OCI-LY3 (cell line): ENCODE data around the gene TULP1.

Source experiments
- H2AFZ ChIP-seq: fragments of 200-600, 300-600 bp; shearing (Covaris generic); 2 replicates; pipeline ENCODE4 v1.6.0; 2014; ENCODE audit warnings: antibody characterized with exemption, low read depth, low read length
- H3K27ac ChIP-seq: fragments of 200-600, 300-600 bp; sonication (generic); 2 replicates; pipeline ENCODE4 v1.5.1; 2014; ENCODE audit warnings: mild to moderate bottlenecking, low read length, moderate library complexity, mixed read lengths
- H3K27me3 ChIP-seq: fragments of 200-600, 300-600 bp; sonication (generic); 2 replicates; pipeline ENCODE4 v1.6.1; 2014; ENCODE audit warnings: low read depth, low read length, mixed read lengths
- H3K36me3 ChIP-seq: fragments of 200-600, 300-600 bp; sonication (generic); replicated peaks from 2 replicates; pipeline ENCODE3; 2014; ENCODE audit warnings: low read depth, low read length, mixed read lengths
- H3K4me1 ChIP-seq: fragments of 300-600, 200-600 bp; sonication (generic); 2 replicates; pipeline ENCODE4 v1.6.1; 2014; ENCODE audit warnings: low read length, mixed read lengths
- H3K4me2 ChIP-seq: fragments of 200-600, 300-600 bp; sonication (generic); 2 replicates; pipeline ENCODE4 v1.6.1; 2014; ENCODE audit warnings: low read length, mixed read lengths
- H3K4me3 ChIP-seq: fragments of 300-600, 200-600 bp; sonication (generic); 2 replicates; pipeline ENCODE4 v1.5.1; 2014; ENCODE audit warnings: antibody characterized with exemption, mild to moderate bottlenecking, low read length, moderate library complexity
- H3K79me2 ChIP-seq: fragments of 300-600, 200-600 bp; shearing (Covaris generic); 2 replicates; pipeline ENCODE4 v1.6.1; 2014; ENCODE audit warnings: mild to moderate bottlenecking, low read length, mixed read lengths
- H3K9ac ChIP-seq: fragments of 300-600, 200-600 bp; shearing (Covaris generic); 2 replicates; pipeline ENCODE4 v1.6.0; 2014; ENCODE audit warnings: mild to moderate bottlenecking, low read length, moderate library complexity
- H3K9me3 ChIP-seq: fragments of 200-600, 300-600 bp; shearing (Covaris generic); 2 replicates; pipeline ENCODE4 v1.6.1; 2014; ENCODE audit warnings: low read length, mixed read lengths; ENCODE audit not compliant: insufficient read depth
- H4K20me1 ChIP-seq: fragments of 200-600, 300-600 bp; sonication (generic); 2 replicates; pipeline ENCODE4 v1.6.1; 2016; ENCODE audit warnings: low read length, mixed read lengths; ENCODE audit not compliant: insufficient read depth
- EZH2phosphoT487 ChIP-seq: fragments of 200-600 bp; shearing (Covaris generic); IDR thresholded peaks from 2 replicates; pipeline ENCODE4 v1.6.1; 2018; ENCODE audit warnings: antibody characterized with exemption, mixed run types, low read depth
- TF ChIP-seq, protein P1 (sequence below): fragments of 200-600, 300-600 bp; sonication (generic); IDR thresholded peaks from 2 replicates; pipeline ENCODE4 v1.5.1; 2014; ENCODE audit warnings: antibody characterized with exemption, low read length, low read depth

TULP1 gene

DNA sequence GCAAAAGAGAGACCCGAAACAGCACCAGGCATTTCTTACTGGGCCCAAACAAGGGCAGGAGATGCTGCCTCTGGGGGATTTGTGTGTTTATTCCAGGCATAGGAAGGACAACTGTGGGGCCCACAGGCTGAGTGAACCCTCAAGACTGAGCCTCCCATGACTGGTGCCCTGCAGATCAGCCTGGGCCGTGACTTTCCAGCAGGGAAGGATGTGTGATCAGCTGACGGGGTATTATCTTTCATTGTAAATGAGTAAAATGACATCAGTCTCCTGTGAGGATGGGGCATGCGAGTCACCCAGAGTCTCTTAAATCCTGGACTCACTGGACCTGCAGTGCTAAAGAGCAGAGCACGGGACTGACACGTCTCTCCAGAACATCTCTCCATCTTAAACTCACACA, 11.9 kb downstream of the TULP1 start:
- Histone ChIP-seq H3K9ac (no peak overlapping the region), H3K36me3 (no peaks in the 10 kb centered on the region), H3K27ac (no peak overlapping the region), H3K4me1 (no peaks in the 10 kb centered on the region), H3K27me3 (no peaks in the 10 kb centered on the region), H2AFZ (no peak overlapping the region), H3K4me2 (no peak overlapping the region), H3K4me3 (no peak overlapping the region), H3K79me2 (no peaks in the 10 kb centered on the region), H4K20me1 (no peaks in the 10 kb centered on the region), H3K9me3 (no peaks in the 10 kb centered on the region)
- TF ChIP-seq EZH2phosphoT487, result no peak
- TF ChIP-seq, protein P1, sequence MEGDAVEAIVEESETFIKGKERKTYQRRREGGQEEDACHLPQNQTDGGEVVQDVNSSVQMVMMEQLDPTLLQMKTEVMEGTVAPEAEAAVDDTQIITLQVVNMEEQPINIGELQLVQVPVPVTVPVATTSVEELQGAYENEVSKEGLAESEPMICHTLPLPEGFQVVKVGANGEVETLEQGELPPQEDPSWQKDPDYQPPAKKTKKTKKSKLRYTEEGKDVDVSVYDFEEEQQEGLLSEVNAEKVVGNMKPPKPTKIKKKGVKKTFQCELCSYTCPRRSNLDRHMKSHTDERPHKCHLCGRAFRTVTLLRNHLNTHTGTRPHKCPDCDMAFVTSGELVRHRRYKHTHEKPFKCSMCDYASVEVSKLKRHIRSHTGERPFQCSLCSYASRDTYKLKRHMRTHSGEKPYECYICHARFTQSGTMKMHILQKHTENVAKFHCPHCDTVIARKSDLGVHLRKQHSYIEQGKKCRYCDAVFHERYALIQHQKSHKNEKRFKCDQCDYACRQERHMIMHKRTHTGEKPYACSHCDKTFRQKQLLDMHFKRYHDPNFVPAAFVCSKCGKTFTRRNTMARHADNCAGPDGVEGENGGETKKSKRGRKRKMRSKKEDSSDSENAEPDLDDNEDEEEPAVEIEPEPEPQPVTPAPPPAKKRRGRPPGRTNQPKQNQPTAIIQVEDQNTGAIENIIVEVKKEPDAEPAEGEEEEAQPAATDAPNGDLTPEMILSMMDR, result no peak

DNA sequence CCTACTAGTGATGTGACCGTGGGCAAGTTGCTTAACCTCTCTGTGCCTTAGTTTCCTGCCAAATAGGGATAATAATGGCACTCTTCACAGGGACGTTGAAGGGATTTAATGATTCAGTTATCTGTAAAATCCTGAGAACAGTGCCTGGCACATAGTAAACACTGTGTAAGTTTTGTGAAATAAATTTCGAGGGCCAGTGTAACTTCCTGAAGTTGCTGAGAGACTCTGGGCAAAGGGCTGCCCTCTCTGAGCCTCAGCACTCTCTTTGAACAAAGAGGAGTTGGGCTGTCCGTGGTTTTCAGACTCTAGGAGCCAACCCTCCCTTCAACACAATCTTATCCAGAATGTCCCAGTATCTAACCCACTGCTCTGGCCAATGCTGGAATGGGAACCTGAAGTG, 13.3 kb downstream of the TULP1 start:
- H3K36me3 ChIP-seq, result no peaks in the 10 kb centered on the region
- H3K4me1 ChIP-seq, result peaks cover under 1% of the 10 kb centered on the region; the same call in 1 of the 2 replicates
- no peaks in the 10 kb centered on the region for H3K9me3 ChIP-seq
- no peak overlapping the region for H3K9ac ChIP-seq
- no peak overlapping the region for H3K27ac ChIP-seq
- TF ChIP-seq EZH2phosphoT487, result no peak
- TF ChIP-seq, protein P1, result no peak
- no peaks in the 10 kb centered on the region for H3K79me2 ChIP-seq
- H2AFZ ChIP-seq, result no peak overlapping the region
- no peaks in the 10 kb centered on the region for H3K27me3 ChIP-seq
- H3K4me2 ChIP-seq, result no peak overlapping the region
- H4K20me1 ChIP-seq, result no peaks in the 10 kb centered on the region
- no peak overlapping the region for H3K4me3 ChIP-seq

DNA sequence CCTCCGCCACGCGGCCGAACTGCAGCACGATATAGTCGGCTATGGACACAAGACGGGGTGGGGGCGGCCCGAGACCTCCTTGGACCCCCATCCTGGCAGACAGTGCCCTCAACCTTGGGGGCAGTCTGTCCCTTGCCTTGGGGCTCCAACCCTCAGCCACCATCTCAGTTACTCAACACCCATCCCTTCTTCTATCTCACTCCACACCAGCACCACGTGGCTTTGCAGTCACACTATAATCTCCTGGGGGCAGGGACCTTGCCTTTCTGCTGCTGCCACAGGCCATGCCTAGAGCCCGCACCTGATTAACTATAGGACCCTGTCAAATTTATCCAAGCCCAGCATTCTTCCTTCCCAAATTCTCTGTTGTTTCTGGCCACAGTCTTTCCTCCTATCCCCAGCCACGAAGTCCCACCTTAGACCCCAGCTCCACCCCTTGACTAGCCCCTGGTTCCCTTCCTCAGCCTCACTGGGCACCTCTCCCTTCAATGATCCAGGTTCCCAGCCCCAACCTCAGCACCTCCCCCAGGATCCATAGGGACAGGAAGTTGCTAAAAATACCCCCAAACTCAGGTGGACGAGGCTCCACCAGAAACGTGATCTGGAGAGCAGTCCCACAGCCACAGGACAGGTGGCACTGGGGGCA, 14.2 kb downstream of the TULP1 start:
- no peak for TF ChIP-seq EZH2phosphoT487
- TF ChIP-seq, protein P1, result no peak
- H3K4me2 ChIP-seq, result no peak overlapping the region
- H4K20me1 ChIP-seq, result no peaks in the 10 kb centered on the region
- H3K27ac ChIP-seq, result no peak overlapping the region
- no peaks in the 10 kb centered on the region for H3K36me3 ChIP-seq
- H3K9me3 ChIP-seq, result no peaks in the 10 kb centered on the region
- H3K4me3 ChIP-seq, result no peak overlapping the region
- no peaks in the 10 kb centered on the region for H3K79me2 ChIP-seq
- 0 out of 2 replicates have a peak, but pooled peaks cover under 1% of the 10 kb centered on the region for H3K27me3 ChIP-seq
- H3K9ac ChIP-seq, result no peak overlapping the region
- peaks cover 6% of the 10 kb centered on the region for H3K4me1 ChIP-seq
- no peak overlapping the region for H2AFZ ChIP-seq

DNA sequence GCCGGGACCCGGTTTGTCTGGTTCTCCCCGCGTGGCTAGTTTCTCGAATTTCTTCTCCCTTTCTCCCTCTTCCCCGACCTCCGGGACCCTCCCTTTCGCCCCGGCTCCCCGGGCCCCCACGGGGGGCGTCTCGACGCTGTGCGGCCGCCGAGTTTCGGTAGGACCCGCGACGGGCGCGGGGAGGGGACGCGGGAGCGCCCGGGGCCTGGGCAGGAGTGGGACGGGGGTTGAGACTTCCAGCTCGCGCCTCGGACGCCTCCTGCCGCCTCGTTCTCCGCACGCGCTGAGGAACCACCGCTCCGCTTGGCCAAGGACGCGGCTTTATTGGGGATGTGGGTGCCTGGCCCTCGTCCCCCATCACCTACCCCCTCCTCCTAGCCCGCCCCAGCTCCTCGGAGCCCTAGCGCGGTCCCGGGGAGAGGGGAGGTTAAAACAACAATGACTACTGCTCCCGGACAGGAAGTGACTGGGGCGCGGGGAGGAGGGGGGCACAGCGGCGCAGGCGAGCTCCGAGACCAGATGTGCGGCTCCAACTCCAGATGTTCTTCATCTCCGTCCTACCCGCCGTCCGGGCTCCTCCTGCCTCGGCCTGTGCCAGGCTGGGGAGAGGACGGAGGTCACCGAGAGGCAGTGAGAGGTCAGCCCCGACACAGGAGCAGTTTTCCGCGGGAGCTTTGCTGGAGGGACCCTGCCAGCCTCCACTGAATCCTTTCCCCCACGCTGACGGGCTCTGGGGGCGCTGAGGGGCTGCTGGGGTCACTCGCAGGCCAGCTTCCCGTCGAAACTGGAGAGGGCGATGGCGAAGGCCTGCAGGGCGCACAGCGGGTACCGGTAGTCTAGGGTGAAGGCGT, 14.9 kb downstream of the TULP1 start:
- TF ChIP-seq, protein P1, result no peak
- no peak for TF ChIP-seq EZH2phosphoT487
- H3K27me3 ChIP-seq, result 0 out of 2 replicates have a peak, but pooled peaks cover 6% of the 10 kb centered on the region
- peaks cover 6% of the 10 kb centered on the region for H3K4me1 ChIP-seq
- no peak overlapping the region for H2AFZ ChIP-seq
- H3K9me3 ChIP-seq, result no peaks in the 10 kb centered on the region
- no peaks in the 10 kb centered on the region for H4K20me1 ChIP-seq
- H3K4me3 ChIP-seq, result 0 out of 2 replicates have a peak overlapping the region, but pooled peaks have one; percentile 42
- H3K36me3 ChIP-seq, result no peaks in the 10 kb centered on the region
- no peak overlapping the region for H3K9ac ChIP-seq
- no peak overlapping the region for H3K27ac ChIP-seq
- no peak overlapping the region; the same call in 1 of the 2 replicates for H3K4me2 ChIP-seq
- H3K79me2 ChIP-seq, result no peaks in the 10 kb centered on the region
